Measurements from ENCODE around the gene C2CD4D.

DNA sequence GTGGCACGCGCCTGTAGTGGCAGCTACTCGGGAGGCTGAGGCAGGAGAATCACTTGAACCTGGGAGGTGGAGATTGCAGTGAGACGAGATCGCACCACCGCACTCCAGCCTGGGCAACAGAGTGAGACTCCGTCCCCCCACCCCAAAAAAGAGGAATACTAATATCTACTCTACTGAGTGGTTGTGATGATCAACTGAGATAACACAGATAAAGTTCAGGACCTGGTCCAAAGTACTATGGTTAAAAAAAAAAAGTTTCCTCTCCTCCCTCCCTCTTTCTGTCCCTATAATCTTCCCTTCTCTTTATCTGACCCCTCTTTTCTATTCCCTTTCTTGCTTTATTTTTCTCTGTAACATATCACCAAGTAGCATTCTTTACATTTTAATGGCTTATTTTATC, 4.0 kb downstream of the C2CD4D start:
- no peak for TF ChIP-seq POLR2A (IDR thresholded peaks at IDR 0.05)
- TF ChIP-seq, protein P1, sequence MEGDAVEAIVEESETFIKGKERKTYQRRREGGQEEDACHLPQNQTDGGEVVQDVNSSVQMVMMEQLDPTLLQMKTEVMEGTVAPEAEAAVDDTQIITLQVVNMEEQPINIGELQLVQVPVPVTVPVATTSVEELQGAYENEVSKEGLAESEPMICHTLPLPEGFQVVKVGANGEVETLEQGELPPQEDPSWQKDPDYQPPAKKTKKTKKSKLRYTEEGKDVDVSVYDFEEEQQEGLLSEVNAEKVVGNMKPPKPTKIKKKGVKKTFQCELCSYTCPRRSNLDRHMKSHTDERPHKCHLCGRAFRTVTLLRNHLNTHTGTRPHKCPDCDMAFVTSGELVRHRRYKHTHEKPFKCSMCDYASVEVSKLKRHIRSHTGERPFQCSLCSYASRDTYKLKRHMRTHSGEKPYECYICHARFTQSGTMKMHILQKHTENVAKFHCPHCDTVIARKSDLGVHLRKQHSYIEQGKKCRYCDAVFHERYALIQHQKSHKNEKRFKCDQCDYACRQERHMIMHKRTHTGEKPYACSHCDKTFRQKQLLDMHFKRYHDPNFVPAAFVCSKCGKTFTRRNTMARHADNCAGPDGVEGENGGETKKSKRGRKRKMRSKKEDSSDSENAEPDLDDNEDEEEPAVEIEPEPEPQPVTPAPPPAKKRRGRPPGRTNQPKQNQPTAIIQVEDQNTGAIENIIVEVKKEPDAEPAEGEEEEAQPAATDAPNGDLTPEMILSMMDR (IDR thresholded peaks at IDR 0.05) = no peak

All from uterus (tissue), 2 donors.